Measurements from ENCODE around the gene DAAM2.

GRCh38 chr6:39942903-39943580, 150.9 kb downstream of the DAAM2 start:
- TF ChIP-seq POLR2A (IDR thresholded peaks at IDR 0.05) (no peak), CTCF (IDR thresholded peaks at IDR 0.05) (no peak), POLR2AphosphoS5 (IDR thresholded peaks at IDR 0.05) (no peak), EP300 (IDR thresholded peaks at IDR 0.05; ENCODE audit: low read depth) (no peak)
